Measurements from ENCODE around the gene SUGCT.

The SUGCT gene

DNA sequence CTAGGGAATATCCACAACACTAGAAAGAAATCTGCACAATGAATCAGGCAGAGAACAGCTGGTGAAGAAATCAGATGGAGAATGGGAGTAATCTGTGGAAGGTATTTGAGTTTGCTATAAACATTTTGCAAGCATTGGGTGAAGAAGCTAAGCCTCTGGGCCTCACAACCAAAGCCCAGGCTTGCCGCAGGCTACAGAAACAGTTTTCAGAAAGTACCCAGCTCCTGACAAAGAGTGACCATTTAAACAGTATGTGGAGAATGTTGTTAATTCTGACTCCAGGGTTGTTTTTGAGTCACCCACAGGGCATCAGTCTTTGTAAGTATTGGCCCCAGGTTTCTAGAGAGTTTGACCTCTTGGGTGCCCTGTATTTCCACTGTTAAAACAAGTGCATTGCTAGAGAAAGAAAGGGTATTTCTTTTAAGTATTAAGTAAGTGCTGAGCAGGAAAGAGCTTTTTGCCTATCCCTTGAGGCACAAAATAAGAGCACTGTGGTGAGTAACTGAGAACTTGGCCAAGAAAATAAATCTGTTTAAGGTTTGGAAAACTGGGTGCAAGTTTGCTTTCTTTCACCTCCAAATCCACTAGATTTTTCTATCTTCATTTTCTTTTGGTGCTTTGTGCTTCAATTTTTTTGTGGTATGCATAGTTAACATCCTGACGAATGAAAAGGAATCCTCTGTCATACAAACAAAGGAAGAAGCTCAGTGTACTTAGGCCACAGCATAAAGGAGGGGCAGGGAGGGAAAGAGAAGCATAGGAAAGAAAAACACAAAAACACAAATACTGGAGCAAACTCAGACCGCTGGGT is 691.8 kb downstream of the SUGCT start:
- in situ Hi-C loops (cut with HindIII; ENCODE audit: low pct_ligation_motif_present, low sequenced_read_pairs) = no loop called here
- peak; percentile 20 for DNase-seq
- peak overlapping the region; percentile 73 for H3K27ac ChIP-seq

DNA sequence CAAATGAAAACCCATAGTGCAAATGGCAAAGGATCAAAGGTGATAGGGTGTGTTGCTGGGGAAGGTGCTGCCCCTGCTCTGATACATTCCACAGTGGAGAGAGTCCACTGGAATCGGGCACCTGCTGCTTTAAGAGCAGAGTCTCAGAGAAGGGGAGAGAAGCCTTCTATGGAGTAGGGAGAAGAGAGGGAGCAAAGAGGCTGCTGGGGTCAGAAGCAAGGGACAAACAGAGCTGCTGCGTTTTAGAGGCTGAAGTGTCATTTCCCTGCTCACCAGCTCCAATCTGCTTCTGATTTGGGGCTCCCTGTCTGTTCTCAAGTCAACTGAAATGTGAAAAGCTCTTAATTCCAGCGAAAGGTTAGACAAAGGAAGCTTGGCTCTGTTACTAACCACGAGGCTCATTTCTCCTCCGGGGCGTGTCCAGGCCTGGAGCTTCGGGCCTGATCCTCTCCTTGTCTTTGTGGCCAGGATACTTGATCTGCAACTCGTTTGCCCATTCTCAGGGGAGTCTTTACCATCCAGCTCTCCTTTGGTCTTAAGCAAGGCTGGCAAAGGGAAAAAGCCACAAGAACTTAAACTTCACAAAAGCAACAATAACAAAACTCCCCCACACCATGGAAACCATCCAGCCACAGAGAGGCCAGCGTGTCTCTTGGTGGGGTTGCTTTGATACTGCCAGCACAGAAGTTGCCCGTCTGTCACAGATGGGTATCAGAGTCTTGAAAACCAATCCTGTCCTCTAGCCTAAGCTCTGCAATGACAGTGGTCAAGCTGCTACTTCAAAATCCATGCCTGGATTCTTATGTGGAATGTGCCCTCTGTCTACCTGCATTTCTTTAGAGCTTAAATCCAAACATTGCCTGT is 692.6 kb downstream of the SUGCT start:
- TF ChIP-seq, protein P1, sequence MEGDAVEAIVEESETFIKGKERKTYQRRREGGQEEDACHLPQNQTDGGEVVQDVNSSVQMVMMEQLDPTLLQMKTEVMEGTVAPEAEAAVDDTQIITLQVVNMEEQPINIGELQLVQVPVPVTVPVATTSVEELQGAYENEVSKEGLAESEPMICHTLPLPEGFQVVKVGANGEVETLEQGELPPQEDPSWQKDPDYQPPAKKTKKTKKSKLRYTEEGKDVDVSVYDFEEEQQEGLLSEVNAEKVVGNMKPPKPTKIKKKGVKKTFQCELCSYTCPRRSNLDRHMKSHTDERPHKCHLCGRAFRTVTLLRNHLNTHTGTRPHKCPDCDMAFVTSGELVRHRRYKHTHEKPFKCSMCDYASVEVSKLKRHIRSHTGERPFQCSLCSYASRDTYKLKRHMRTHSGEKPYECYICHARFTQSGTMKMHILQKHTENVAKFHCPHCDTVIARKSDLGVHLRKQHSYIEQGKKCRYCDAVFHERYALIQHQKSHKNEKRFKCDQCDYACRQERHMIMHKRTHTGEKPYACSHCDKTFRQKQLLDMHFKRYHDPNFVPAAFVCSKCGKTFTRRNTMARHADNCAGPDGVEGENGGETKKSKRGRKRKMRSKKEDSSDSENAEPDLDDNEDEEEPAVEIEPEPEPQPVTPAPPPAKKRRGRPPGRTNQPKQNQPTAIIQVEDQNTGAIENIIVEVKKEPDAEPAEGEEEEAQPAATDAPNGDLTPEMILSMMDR (IDR thresholded peaks at IDR 0.05; ENCODE audit: low read depth, low read length, missing control alignments) = no peak
- H3K27me3 ChIP-seq (replicated peaks) = no peaks in the 10 kb centered on the region
- no peak overlapping the region for H3K4me3 ChIP-seq (ENCODE audit: low read depth, low read length)
- peak; percentile 18 for DNase-seq
- peak overlapping the region; percentile 73 for H3K27ac ChIP-seq
- no peaks in the 10 kb centered on the region for H3K36me3 ChIP-seq (replicated peaks)
- in situ Hi-C loops (cut with HindIII; ENCODE audit: low pct_ligation_motif_present, low sequenced_read_pairs) = no loop called here

More for the DNA sequence above, 691.8 kb downstream of the SUGCT start:
- Histone ChIP-seq H3K36me3 (replicated peaks) (no peaks in the 10 kb centered on the region), H3K4me3 (ENCODE audit: low read depth, low read length) (no peak overlapping the region), H3K27me3 (replicated peaks) (no peaks in the 10 kb centered on the region)
- TF ChIP-seq, protein P1 (IDR thresholded peaks at IDR 0.05; ENCODE audit: low read depth, low read length, missing control alignments) = no peak

DNA sequence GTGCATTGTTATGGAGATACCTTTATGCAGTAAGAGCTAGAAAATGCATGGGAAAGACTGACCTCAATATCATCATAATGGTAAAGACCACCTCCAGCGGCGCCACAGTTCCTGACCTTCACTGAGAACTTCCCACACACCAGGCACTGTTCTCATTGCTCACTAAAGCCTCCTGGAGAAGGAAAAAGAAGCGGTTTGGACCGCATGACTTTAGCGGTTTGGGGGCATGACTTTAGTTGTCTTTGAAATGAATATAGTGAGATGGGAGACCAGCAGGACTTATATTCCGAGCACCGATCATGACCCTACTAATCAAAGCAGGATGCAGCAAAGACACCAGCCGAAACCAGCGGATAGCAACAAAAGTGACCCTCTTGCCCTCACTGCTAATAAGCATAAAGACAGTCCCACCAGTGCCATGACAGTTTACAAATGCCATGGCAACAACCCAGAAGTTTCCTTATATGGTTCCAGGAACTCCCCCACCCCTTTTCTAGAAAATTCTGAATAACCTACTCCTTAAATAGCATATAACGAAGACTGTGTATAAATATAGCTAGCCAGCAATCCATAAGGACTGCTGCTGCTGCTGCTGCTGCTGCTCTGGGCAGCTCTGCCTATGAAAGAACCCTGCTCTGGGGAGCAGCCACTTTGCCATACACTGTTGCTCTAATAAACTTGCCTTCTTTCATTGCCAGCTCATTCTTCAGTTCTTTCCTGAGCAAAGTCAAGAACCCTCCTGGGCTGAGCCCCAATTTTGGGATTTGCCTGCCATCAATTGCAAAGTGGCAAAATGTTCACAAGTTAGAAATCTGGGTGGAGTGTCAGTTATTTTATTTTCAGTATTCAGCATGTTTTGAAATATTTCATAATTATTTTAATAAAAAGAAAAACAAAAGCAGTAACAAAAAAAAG is 694.1 kb downstream of the SUGCT start:
- H3K27me3 ChIP-seq (replicated peaks) = no peaks in the 10 kb centered on the region
- no peaks in the 10 kb centered on the region for H3K36me3 ChIP-seq (replicated peaks)
- no peak overlapping the region for H3K4me3 ChIP-seq (ENCODE audit: low read depth, low read length)
- H3K27ac ChIP-seq = peak overlapping the region; percentile 32
- TF ChIP-seq, protein P1 (IDR thresholded peaks at IDR 0.05; ENCODE audit: low read depth, low read length, missing control alignments) = no peak
- DNase-seq = peak; percentile 64
- in situ Hi-C loops (cut with HindIII; ENCODE audit: low pct_ligation_motif_present, low sequenced_read_pairs) = no loop called here

DNA sequence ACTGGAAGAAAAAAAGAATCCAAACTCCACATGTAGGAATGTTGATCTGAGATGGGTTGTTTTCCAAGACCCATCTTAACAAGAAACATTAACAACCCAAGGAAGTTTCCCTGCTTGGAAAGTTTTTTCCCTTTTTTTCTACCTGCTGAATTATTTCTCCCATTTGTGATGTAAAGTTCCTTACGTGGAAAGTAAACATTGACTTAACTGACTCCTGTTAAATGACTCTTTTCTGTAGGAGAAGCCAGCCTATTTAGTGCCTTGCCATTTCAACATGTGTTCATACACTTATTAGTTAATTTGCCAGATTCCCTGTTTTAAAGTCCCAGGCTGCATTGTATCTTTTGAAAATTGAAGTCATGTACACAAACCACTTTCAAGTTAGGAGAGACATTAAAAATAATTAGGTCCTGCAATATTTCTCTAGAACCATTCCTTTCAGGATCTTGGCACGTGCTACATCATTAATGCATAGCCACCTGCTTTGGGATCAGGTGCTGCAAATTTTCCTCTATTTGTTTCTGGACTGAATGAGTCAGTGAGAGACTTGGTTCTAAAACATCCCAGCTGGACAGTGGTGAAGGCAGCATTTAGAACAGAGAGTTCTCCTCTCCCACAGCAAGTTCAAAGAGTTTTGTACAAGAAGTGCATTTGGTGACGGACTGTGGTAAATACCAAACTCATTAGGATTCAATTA is 698.5 kb downstream of the SUGCT start:
- no peak overlapping the region for H3K27ac ChIP-seq
- no peaks in the 10 kb centered on the region for H3K27me3 ChIP-seq (replicated peaks)
- TF ChIP-seq, protein P1 (IDR thresholded peaks at IDR 0.05; ENCODE audit: low read depth, low read length, missing control alignments) = no peak
- in situ Hi-C loops (cut with HindIII; ENCODE audit: low pct_ligation_motif_present, low sequenced_read_pairs) = no loop called here
- H3K36me3 ChIP-seq (replicated peaks) = no peaks in the 10 kb centered on the region
- DNase-seq = no peak
- no peak overlapping the region for H3K4me3 ChIP-seq (ENCODE audit: low read depth, low read length)

DNA sequence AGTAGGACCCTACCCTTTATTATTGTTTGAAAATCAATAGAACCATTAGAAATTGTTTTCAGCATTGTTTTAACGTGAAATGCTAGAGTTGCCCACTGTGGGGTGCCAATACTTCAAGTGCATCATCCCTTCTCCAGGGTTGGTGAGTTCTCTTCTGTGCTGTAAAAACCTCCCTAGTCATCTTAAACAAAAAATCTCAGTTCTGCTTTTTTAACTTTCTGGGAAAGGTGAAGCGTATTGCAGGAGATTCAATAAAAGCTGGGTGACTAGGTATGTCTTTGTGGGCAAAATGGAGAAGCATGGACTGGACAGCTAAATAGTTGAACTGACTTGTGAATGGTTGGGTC is 699.1 kb downstream of the SUGCT start:
- Histone ChIP-seq H3K27ac (no peak overlapping the region), H3K36me3 (replicated peaks) (no peaks in the 10 kb centered on the region), H3K27me3 (replicated peaks) (no peaks in the 10 kb centered on the region), H3K4me3 (ENCODE audit: low read depth, low read length) (no peak overlapping the region)
- peak; percentile 20 for DNase-seq
- in situ Hi-C loops (cut with HindIII; ENCODE audit: low pct_ligation_motif_present, low sequenced_read_pairs) = no loop called here
- TF ChIP-seq, protein P1 (IDR thresholded peaks at IDR 0.05; ENCODE audit: low read depth, low read length, missing control alignments) = peak; percentile 54
